Fibroblast of peridontal ligament (primary cell): ENCODE data around the gene SDHAF2.
"Not testable (repeated sequence)": the region's sequence is repeated elsewhere in the genome, so short reads cannot be mapped to it uniquely, and the experiment has no call there.

Experiments
- DNase-seq: peaks from one replicate; pipeline ENCODE4 v3.0.0-alpha.2; 2010; ENCODE audit errors: extremely low read depth

The SDHAF2 gene

DNA sequence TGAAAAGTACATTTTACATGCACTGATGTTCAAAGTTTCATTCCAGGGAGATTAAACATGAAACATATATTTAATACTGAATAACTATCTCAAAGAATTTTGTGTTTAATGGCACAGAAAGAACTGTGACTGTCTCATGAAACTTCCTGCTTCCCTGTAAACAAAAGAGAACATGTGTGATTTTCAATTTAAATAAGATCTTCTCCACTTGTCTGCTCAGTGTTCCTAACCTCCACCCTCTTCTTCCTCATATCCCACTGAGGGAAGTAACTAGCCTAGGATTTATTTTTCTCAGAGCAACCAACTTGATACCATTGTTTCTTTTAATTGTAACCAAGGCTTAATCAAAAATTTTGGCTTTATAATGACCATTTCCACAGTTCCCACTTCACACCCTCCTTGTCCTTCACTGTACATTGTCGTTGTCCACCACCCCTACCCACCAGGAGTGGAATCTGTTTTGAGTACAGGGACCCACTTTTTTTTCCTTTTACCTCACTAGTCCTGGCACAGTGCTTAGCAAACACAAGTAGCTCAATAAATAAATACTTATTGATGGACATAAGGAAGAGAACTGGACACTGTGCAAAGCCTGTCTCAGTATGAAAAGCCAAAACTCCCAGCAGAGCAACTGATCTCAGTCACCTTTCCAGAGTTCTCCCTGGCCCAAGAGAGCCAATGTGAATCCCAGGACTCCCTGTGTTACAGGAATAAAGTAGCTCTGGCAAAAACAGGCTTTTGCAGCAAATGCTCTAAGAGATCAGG is 4.4 kb upstream of the SDHAF2 start:
- DNase-seq, result no peak

DNA sequence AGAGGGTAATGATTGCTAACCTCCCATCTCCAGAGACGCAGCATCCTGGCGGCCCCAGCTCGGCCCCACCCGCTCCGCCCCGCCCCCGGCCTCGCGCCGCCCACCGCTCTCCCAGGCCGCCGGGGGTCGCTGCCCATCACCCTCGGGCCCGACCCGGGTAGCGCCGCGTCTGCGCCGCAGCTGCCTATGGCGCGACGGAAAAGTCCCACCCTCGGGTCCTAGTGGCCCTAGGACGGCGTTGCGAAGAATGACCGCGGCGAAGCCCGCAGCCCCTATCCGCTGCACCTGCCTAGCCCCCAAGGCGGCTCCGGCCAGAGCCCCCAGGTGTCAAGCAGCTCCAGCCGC is 606 bp upstream of the SDHAF2 start:
- DNase-seq, result peak; percentile 51

DNA sequence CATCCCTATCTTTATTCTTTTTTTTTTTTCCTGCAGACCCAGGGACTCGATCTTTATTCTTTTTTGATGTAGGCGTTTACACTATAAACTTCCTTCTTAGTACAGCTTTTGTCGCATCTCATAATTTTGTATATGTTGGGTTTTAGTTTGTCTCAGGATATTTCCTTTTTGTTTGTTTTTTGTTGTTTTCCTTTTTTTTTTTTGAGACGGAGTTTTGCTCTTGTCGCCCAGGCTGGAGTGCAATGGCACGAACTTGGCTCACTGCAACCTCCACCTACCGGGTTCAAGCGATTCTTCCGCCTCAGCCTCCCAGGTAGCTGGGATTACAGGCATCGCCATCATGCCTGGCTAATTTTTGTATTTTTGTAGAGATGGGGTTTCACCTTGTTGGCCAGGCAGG is 915 bp downstream of the SDHAF2 start:
- DNase-seq, result not testable (repeated sequence)

DNA sequence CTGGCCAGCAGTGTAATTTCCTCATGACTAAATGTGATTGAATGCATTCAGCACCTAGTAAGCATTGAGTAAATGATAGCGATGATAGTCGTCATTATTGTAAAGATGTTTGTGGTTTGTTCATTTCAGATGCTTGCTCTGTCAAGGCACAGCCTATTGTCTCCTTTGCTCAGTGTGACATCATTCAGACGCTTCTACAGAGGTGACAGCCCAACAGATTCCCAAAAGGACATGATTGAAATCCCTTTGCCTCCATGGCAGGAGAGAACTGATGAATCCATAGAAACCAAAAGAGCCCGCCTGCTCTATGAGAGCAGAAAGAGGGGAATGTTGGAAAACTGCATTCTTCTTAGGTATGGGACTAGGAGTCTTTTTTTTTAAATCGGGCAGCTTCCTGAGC is 7.6 kb downstream of the SDHAF2 start:
- DNase-seq, result no peak

DNA sequence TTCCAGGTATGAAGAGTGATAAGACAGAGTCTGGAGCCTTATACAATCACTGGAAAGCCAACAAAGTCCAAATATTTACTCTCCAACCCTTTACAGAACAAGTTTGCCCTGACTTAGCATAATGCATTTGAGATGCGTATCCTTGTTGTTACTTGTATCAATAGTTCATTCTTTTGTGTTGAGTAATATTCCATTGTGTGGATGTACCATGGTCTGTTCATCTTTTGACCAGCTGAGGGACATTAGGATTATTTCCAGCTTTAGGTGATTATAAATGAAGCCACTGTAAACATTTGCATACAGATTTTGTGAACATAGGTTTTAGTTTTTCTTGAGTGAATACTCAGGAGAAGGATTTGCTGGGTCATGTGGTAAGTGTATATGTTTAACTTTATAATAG is 9.7 kb downstream of the SDHAF2 start:
- no peak for DNase-seq

DNA sequence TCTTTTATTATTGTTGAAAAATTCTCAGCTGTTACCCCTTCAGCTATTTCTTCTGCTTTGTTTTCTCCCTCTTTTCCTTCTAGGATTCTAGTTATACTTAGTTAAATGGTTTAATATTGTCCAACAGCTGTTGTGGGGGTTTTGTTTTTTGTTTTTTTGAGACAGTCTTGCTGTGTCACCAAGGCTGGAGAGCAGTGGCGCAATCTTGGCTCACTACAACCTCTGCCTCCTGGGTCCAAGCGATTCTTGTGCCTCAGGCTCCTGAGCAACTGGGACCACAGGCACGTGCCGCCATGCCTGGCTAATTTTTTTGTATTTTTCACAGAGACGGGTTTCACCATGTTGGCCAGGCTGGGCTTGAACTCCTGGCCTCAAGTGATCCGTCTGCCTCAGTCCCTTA is 12.7 kb downstream of the SDHAF2 start:
- DNase-seq, result no peak

DNA sequence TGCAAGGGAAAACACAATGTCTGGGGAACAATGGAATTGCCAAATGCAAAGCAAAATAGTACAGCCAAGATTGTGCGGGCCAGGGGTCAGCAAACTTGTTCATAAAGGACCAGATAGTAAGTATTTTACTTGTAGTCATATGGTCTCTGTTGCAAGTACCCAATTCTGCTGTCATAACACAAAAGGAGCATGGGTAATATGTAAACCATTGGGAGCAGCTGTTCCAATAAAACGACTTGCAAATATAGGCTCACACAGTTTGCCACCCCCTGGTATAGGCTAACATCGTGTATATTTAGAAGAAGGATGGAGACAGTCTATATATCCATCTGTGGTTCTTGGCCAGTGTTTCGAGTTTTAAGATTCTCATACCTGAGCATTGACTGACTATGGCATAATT is 15.6 kb downstream of the SDHAF2 start:
- no peak for DNase-seq

DNA sequence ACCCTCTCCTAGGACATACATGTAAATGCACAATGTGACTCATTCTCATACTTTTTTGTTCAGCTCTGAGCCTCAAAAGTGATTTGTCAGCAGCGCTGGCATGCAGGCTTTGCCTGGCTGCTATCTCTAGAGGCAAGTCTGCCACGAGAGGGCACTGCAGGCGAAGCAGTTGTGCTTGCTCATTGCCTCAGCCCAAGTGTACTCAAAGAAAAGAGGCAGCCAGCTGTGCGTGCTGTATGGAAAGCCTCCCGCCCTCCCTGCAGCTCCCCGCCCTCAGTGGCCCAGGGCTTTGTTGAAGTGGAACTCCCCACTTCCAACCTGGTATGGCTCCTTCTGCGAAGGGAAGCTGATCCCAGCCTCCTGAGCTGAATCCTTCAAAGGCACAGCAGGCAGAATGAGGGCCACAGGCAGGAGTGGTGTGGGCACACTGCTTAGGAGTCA is 16.3 kb downstream of the SDHAF2 start:
- peak; percentile 97 for DNase-seq

DNA sequence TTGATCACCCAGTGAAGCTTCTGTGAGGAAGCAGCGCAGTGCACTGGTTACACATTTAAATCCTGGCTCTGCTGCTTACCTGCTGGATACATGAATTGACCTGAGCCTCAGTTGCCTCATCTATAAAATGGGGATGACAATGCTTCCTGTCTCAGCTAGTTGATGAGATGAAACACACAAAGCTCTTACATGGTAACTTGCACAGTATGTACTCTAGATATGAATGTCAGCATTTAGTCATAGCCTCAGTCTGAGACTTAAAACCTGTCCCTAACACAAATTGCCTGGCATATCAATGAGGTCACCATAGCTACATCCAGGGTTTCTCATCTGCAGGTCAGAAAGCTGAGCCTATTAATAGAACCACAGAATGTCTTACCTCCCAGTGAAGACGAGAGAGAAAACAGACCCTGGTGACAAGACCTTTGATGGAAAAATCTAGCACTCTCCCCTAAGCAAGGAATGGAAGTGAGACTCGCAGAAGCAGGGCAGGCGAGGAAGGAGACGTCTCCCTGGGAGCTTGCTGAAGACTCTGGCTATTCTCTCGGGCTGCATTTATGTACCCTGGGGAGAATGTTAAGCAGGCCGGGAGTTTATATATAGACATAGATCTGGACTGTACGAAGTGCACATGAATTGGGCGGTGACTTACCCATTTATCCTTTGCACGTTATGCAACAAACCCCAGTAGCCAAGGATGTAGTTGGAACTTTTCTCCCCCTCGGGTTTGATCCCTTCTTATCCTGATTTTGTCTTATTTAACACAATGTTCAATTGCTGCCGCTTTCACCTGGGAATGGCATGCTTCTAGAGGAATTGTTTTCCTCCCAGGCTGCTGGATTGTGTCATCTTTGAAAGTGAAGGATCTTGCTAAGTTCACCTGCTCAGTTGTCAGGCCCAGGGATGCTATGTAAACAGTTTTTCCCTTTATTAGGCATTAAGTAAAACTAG is 18.0 kb downstream of the SDHAF2 start:
- no peak for DNase-seq

DNA sequence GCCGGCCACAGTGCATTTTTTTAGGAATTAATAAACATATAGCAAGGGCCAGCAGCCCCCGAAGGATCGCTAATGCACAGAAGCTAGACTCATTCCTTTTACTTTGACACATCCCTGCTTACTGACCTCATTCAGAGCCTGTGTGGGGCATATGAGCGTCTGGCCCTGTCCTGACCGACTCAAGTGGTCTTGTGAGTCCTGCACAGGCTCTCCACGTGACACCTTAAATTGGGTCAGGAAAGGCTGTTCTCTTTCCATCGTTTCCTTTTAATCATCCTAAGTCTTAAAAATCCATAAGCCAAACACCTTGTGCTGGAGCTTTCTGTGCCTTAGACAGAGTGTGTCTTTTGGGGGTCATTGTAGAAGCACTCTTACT is 18.6 kb downstream of the SDHAF2 start:
- DNase-seq, result no peak

DNA sequence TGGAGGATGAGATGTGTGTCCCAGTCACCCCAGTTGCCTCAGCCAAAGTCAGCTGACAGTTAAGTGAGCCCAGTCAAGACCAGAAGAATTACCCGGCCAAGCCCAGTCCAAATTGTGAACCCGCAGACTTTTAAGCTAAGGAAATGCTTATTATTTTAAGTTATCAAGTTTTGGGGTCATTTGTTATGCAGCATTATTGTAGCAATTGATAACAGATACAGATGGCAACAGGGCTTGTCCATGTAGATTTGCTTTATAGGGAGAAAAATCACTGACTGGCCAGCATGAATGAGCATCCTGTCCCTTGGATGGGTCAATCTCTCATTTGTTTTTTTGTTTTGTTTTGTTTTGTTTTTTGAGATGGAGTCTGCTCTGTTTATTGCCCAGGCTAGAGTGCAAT is 22.9 kb downstream of the SDHAF2 start:
- DNase-seq, result no peak

DNA sequence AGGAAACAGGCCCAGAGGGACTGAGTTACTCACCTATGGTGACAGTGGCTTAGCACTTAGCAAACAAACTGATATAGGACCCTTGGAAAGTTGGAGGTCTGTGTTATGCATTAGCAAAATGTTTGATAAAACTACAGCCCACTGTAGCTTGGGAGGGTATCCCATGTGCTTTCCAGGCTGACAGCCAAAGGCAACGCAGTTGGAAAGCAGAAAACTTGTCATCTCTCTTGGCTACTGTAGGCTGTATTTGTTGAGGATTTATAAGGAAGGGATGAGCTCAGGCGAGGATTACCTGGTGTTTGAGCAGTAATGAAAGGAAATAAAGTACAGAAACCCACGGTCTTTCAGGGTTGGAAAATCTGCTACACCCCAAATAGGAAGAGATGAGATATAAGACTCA is 23.8 kb downstream of the SDHAF2 start:
- no peak for DNase-seq

DNA sequence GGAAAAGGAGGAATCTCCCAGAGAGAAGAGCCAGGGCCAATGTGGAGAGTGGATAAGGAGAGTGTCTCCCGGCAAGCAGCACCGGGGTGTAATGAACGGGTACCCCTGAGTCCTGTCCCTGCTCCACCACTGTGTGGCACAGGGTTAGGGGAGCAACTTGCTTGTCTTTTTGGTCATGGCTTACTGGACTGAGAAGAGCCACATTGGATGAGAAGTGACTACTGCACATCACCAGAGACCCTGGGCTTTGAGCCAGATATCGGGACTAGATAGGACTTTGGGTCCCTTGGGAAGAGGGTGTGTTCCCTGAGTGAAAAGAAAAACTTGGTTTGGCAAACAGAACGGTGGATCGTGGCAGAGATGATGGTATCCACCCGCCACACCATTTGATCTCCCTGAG is 24.6 kb downstream of the SDHAF2 start:
- DNase-seq, result no peak

DNA sequence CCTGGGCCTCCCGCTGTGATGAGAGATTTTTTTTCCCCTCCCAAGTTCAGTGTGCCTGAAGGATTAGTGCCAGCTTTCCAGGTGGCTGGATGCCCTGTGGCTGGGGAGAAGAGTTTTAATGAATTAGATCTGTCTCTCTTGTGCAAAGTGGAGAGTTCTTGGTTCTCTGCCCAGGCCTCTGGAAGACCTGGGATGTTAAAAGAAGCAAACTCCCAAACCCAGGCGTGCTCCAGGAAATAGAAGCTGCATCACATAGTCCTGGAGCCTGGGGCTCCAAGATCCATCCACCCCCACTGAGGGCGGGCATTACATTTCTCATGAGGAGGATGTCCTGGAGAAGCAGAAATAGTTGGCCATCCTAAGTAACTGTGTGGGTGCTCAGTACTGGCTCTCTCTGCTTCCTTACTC is 30.6 kb downstream of the SDHAF2 start:
- peak; percentile 67 for DNase-seq

DNA sequence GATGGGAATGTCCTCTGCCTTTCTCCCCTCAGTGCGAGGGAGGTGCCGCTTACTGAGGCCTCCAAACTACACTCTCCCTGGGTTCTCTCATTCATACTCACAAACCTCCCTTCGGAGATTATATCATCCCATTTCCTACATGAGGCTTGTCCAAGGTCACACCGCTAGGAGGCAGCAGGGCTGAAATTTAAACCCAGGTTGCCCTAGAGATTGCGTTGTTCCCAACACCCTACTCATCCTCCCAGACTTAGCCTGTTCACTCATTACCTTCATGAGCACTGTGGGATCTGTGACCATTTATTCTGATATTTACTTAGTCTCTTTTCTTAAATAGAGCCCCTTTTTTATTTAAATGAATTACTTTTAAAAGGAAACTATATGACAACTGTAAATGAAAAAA is 31.1 kb downstream of the SDHAF2 start:
- DNase-seq, result no peak

DNA sequence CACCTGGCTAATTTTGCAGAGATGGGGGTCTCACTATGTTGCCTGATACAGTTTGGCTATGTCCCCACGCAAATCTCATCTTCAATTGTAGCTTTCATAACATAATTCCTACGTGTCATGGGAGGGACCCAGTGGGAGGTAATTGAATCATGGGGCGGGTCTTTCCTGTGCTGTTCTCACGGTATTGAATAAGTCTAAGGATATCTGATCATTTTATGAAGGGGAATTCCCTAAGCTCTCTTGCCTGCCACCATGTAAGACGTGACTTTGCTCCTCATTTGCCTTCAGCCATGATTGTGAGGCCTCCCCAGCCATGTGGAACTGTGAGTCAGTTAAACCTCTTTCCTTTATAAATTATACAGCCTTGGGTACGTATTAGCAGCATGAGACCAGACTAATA is 37.7 kb downstream of the SDHAF2 start:
- not testable (repeated sequence) for DNase-seq

DNA sequence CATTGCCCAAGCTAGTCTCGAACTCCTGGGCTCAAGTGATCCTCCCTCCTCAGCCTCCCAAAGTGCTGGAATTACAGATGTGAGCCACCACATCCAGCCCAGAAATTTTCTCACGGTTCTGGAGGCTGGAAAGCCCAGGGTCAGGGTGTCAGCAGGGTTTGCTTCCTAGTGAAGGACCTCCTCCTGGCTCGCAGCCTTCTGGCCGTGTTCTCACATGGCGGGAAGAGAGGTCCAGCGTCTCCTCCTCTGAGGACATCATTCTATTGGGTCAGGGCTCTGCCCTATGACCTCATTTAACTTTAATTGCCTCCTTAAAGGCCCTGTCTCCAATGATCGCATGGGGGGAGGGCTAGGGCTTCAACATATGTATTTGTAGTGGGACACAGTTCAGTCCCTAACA is 38.1 kb downstream of the SDHAF2 start:
- no peak for DNase-seq

DNA sequence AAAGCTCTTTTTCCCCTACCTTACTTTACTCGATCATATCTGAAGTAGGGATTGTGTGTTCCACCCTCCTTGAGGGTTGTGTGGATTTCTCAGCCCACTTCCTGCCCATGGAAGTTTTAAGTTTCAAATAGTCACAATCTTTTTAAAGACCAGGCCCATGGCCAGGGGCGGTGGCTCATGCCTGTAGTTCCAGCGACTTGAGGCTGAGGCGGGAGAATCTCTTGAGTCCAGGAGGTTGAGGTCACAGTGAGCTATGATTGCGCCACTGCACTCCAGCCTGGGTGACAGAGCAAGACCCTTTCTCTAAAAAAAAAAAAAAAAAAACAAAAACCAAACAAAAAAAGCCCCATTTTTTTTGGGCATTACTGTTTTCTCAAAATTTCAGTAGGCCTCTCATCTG is 42.4 kb downstream of the SDHAF2 start:
- DNase-seq, result peak; percentile 63

DNA sequence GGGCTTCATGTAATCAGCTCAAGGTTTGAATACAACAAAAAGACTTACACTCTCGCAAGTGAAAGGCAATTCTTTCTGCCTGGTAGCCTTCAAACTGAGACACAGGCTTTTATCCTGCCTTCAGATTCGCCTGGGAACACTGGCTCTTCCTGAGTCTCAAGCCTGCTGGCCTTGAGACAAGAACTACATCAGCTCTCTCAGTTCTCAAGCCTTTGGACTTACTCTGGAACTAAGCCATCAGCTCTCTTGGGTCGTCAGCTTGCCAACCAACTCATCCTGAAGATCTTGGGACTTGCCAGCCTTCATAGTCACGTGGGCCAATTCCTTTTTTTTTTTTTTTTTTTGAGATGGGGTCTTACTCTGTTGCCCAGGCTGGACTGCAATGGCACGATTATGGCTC is 42.9 kb downstream of the SDHAF2 start:
- DNase-seq, result peak; percentile 86

DNA sequence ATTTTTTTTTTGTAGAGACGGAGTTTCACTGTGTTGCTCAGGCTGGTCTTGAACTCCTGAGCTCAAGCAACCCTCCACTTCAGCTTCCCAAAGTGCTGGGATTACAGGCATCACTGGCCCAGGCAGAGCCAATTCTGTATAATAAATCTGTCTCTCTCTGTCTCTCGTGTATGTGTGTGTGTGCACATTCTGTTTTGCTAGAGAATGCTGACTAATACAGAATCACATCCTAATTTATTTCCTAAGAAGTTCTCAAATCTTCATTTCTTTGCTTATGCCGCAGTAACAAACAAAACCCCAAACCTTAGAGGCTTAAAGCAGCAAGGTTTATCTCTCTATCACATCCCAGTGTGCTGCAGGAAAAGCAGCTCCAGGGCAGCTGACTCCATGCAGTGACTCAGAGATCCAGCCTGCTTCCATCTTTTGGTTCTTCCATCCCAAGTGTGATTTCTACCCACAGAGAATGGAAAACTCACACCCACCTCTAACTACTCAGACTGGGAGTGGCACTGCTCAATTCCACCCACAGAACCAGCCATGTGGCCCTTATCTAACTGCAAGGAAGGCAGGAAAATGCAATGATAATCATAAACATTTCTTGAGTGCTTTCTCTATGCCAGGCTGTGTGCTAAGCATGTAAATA is 43.6 kb downstream of the SDHAF2 start:
- DNase-seq, result no peak

DNA sequence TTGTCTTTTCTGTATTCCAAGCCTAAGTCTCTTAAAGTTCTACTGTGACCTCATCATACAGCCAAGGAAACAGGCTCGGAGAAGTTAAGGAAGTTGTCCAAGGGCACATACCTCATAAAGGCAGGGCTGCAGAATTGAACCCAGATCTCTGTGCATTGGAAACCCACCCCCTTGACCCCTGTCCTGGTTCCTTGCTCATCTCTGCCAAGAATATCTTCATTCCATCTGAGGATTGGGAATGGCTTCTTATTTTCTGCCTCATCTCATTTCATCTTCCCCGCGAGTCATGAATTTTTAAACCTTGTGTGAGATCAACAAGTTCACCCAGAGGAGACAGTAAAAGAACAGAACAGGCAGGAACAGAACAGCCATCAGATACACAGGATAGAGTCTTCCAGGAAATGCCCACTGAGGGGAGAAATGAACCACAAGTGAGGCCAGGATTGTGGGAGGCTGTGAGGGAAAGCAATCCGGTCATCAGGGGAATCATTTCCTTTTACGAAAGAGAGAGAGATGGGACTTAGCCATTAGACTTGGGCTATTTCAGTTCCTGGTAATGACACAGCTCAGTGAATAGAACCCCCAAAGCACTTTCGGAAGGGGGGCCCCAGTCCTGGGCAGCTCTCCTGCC is 44.2 kb downstream of the SDHAF2 start:
- DNase-seq, result peak; percentile 13

DNA sequence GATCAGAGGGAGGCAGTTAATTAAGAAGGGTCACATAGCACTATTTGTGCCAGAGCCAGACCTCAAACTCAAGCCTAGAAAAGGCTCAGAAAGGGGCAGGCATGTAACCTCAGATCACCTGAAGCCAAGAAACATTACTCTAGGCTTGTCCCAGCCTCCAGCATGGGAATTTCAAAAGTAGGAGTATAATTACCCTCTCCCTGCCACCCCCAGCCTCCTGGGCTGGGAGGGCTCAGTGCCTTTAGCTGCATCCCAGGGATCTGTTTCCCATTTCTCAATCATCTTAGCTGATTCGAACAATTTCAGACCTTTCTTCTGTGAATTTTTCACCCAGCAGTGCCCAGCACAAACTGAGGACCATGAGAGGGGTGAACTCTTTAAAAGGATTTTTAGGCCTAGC is 45.5 kb downstream of the SDHAF2 start:
- no peak for DNase-seq
